Lower leg skin (tissue), 3 donors: ENCODE data around the gene DLGAP4.

Experiments
- CTCF ChIP-seq, 3 donors: fragments of 450-650 bp; IDR thresholded peaks; one replicate each; pipeline ENCODE4 v1.5.1; 2016; ENCODE audit warnings: antibody characterized with exemption in 3 of 3, mild to moderate bottlenecking in 3 of 3, moderate library complexity in 2 of 3
- POLR2A ChIP-seq, 2 donors: fragments of 450-650 bp; IDR thresholded peaks; one replicate each; pipeline ENCODE4 v1.6.1; 2016 to 2017; ENCODE audit warnings: antibody characterized with exemption in 2 of 2, mild to moderate bottlenecking in 1 of 2, moderate library complexity in 1 of 2

- TF ChIP-seq CTCF (IDR thresholded peaks at IDR 0.05) (no peak), POLR2A (IDR thresholded peaks at IDR 0.05) (no peak)
Measured at GRCh38 chr20:36482044-36482473, 175.9 kb downstream of the DLGAP4 start.
